GM19328 (cell line): ENCODE measurements around the gene WNT3.

ENCODE experiments used
- ATAC-seq: cut with Tn5 transposase; IDR thresholded peaks from one replicate; pipeline ENCODE4 v1.9.1; 2021; ENCODE audit warnings: mild to moderate bottlenecking, moderate library complexity; ENCODE audit not compliant: unreplicated experiment

Gene WNT3

DNA sequence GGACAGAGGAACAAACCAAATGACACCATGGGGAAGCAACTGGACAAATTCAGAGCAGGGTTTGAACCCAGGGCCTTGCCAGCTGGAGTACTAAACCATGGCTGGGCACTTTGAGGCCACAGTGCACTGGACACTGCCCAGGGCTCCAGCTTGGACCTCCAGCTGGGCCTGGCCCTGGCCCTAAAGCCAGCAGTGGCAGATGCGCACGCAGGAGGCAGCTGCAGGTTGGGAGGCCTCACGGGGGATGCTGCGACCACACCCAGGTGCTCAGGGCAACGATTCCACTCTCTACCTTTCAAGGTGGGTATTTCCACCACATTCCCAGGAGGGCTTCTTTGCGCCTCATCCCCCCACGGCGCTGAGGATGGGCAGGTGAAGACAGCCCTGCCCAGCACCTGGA lies 28.9 kb downstream of the WNT3 start:
- ATAC-seq, result no peak

DNA sequence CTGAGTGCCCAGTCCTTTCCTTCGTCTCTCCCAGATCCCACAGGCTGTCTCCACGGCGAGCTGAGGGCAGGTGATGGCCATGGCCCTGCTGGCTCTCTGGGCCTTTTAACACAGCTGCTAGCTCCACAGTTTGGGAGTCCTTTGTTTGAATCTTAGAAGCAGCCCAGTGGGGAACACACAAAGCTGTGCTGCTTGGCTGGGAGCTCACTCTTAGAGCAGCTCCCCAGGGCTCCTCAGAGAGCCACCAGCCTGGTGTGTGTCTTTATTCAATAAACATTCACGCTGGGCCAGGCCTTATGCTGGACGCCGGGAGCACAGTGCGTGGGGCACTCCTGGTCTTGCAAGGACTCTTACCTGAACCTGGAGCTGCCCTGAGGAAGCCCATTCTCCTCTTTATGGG lies 29.7 kb downstream of the WNT3 start:
- ATAC-seq, result no peak

DNA sequence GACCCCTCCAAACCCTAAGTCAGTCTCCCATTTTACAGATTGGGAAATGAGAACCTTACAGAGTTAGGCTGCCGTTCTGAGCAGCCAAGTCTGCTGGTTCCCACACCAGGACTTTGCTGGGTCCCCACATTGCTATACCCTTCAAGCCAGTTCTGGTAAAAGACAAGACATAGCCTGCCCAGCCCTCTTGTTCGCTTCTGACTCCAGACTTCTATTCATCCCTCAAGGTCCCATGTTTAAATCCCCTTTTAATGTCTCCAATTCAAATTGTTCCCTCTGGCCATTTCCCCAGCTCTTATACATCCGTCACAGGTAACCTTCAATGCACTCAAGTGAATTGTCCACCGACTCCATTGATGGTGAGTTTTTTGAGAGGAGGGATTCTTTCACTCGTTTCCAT lies 30.2 kb downstream of the WNT3 start:
- ATAC-seq, result no peak

DNA sequence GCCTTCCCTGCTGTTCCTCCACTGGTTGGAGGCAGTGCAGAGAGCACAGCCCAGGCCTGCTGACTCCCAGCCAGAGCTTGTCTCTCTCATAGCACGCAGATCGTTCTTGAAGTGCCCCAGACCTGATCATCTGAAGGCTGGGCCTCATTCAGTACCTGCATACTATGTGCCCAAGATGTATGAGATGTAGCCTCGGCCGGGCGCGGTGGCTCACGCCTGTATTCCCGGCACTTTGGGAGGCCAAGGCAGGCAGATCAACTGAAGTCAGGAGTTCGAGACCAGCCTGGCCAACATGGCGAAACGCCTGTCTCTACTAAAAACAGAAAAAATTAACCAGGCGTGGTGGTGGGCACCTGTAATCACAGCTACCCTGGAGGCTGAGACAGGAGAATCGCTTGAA lies 31.0 kb downstream of the WNT3 start:
- no peak for ATAC-seq

DNA sequence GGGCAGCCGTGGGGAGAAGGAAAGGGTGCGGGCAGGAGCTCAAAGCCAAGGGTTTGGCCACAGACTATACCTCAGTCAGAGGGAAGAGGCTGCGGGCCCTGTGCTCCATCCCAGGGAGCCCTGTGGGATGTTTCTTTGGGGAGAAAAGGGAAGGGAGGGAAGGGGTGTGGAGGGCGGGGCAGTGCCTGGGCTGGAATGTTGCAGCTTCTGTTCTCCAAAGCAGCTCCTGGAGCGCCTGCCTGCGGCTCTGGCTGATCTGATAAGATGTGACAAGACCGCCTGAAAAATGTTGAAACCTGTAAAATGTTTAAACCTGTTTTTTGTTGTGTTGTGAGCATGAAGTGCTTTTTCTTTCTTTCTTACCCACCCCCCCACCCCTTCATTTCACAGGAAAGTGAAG lies 32.8 kb downstream of the WNT3 start:
- no peak for ATAC-seq

DNA sequence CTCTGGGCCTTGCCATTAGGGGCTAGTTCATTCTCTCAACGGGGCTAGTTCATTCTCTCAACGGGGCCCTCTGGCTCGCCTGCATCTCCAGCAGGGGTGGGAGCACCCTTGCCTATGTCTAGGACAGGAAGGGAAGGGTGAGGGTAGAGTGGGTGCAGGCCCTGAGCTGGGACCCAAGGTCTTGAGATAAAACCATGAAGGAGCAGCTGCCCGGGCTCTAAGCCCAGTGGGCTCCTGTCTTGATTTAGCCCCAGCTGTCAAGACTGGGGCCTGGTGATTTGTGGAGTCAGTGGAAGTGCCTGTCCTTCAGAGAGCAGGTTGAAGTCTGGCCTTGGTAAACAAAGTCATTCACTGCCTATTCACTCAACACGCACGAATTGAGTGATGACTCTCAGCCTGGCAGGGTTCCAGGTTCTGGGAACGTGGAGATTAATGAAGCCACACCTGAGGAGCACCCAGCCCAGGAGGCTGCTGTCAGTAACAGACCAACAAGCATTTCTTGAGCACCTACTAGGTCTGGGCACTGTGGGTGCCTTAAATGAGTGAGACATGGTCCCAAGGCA lies 35.4 kb downstream of the WNT3 start:
- no peak for ATAC-seq

DNA sequence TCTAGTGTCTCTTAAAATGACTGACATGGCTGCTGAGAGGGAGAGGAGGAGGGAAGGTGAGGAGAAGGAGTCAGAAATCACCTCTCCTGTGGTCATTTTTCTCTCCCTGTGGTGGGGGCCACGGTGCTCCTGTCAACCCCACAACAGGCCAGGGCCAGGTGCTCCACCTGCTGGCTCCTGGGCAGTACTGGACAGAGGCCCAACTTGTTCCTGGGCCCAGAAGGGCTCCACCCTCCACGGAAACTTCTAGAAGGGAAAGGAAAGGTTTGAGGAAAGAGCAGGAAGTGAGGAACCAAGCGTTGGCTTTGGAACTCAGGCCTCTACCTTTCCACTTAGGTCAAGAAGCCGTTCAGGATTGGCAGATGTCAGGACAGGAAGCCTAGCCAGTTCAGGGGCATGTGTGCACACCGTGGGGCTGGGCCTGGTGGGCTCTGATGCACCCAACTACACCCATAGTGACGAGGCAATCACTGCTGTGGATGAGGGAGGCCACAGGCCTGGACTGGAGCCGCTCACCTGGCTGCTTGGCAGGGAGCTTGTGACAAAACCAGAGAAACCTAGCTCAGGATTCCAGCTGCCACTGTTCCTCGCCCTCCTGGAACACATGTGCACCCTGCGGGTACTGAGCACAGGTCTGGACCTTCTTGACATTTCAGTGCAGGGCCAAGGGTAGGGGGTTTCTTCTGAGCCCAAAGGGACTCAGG lies 36.1 kb downstream of the WNT3 start:
- ATAC-seq, result no peak

DNA sequence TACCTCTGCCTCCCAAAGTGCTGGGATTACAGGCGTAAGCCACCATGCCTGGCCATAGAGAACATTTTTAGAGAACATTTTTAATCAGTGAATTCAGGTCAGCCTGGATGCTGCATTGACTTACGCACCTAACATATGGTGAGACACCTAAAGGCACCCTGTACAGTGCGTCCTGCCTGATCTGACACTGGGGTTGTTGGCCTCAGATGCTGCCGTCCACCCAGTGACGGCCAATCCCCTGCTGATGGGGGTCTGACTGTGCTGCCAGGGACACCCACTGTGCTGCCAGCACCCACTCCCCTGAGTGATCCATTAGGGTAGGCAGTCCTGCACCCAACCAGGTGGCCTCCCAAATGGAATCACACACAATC lies 38.5 kb downstream of the WNT3 start:
- no peak for ATAC-seq

DNA sequence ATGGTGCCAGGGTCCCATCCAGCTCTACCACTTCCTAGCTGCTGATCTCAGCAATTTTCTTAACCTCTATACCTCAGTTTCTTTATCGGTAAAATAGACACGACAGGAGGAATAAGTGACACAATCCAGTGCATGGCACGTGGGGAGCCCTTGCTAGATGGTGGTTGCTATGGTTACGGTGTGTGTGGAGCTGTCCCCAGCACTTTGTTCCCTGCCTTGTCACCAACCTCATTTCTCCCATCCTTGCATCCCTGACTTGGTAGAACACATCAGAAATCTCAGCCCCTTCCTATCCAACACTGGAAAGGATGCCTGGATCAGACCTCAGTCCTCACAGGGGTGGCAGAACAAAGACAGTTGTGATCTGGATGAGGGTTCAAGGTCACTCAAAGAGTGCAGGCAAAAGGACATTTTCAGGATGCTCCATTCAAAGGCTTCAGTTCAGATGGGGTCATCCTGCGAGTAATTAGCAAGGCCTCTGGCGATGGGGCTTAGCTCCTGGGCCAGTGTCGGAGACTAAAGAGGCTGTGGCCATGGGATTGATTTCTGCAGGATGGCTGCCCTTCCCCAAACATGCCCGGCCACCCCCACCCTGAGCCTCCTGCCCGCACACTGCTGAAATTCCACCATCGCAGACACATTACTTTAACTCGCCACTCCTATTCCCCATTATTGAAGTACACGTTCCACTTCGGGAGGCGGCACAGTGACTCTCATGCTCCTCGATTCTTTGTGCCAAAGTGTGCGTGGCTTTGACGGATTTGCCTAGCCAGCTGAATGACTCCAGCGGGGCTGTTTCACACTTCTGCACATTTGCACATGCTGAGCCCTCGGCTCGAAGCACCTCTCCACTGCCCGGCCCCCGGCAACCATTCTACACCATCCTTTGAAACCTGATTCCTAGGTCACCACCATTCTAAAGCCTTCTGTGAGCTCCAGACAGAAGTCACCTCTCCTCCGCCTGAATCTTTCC lies 40.3 kb downstream of the WNT3 start:
- ATAC-seq, result no peak

DNA sequence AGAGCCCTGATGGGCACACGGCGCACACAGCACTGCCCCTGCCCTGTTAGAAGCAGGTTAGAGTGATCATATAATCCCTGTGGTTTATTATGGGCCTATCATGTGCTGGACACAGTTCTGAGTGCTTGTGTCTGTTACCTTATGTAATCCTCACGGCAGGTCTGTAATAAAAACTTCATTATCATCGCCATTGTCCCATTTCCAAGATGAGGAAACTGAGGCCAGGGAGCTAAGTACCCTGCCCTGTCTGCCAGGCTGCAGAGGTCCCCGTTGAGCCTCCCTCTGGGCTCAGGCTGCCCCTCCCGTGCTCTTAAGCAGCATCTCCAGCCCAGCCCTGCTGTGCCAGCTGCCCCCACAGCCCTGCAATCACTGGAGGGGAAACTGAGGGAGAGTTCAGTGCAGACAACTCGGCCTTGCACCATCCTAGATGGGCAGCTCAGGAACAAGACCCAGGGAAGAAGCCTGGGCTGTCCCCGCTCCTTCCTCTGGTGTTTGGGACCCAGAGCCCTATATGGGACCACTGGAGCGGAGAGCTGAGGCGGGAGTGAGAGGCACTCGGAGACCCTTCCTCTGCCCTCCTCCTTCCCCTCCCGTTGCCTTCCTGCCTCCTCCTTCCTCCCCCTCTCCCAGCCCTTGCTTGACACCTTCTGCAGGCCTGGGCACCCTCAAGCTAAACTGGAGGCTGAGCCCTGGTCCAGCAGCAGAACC lies 42.0 kb downstream of the WNT3 start:
- no peak for ATAC-seq

DNA sequence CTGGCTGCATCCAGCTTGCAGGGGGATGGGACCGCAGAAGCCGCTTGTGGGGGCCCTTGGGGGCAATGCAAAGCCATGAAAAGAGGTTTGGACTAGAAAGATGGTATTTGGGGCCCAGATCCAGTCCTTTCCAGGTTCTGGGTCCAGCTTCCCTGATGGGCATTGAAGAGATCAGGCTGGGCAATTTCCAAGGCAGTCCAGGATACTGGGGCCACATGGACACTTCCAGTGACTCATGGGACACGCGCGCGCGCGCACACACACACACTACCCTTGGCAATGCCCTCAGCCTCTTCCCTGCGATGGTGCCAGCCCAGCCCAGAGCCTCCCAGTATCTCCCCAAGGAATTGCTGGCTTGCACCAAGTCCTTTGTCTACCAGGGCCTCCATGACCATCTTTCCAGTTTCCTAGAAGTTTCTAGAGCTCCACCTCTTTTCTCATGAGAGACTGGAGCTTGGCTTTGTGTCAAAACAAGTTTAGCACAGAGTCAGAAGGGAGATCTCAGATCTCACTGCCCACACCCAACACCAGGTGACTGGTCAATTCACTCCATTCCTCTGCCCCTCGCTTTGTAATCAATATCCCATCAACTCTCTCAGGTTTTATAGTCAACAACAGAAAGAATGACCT lies 44.3 kb downstream of the WNT3 start:
- ATAC-seq, result no peak

DNA sequence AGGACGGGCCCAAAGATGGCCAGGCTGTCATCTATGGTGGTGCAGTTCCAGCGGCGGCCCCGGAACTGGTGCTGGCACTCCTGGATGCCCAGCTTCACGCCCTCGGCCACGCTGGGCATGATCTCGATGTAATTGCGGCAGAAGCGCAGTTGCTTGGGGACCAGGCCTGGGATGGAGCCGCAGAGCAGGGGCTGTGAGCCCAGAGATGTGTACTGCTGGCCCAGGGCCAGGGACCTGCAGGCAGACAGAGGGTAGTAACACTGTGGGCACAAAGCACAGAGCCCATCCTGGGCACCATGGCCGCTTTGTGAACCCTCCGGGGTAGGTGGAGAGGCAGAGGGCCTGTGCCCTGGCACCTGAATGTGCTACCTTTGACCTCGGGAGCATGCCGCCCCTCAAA lies 44.8 kb downstream of the WNT3 start:
- no peak for ATAC-seq

DNA sequence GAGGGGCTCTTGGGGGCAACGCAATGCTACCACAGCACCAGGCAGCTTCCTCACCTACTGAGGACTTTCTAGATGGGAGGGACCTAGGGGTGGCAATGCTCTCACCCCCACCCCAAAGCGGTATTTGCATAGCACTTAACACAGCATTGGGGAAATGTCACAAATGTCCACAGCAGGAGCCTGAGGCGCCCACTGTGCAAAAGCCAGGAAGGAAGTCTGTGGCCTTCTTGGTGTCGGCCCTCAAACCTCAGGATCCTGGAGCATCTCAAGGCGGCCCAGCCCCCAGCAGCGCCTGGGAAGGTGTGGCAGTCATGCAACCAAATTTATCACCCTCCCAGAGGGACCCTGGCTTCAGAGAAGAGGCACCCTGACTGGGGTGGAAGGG lies 45.3 kb downstream of the WNT3 start:
- ATAC-seq, result no peak

DNA sequence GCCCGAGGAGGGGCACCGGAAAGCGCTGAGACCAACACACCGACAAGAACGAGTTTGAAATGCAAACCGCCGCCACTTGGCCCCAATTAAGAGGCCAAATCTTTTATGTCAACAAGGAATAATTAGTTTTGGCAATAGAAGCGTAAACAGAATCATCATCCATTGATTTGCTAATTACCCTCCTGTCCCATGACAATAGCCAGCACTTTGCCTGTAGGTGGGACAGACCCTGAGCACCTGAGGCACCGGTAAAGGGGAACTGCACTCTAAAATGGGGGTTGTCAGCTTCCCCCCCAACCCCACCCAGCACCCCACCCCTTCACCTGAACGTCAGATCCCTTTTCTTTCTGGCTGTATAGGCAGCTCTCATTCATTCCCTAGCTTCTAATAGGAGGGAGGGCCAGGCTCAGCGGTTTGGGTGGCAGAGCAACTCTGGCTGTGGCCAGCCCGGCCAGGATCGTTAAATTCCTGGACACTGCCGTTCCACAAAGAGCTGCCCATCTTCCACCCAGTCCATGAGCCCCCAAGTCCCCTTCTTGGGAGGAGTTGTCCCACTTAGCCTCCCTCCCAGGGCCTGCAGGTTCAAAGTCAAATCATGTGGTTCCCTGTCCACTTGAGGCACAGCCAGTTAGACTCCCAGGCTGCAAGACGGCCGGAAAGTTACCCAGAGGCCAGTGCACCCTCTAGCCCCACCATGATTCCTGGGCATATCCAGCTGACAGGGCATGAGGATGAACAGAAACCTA lies 45.8 kb downstream of the WNT3 start:
- ATAC-seq, result no peak

DNA sequence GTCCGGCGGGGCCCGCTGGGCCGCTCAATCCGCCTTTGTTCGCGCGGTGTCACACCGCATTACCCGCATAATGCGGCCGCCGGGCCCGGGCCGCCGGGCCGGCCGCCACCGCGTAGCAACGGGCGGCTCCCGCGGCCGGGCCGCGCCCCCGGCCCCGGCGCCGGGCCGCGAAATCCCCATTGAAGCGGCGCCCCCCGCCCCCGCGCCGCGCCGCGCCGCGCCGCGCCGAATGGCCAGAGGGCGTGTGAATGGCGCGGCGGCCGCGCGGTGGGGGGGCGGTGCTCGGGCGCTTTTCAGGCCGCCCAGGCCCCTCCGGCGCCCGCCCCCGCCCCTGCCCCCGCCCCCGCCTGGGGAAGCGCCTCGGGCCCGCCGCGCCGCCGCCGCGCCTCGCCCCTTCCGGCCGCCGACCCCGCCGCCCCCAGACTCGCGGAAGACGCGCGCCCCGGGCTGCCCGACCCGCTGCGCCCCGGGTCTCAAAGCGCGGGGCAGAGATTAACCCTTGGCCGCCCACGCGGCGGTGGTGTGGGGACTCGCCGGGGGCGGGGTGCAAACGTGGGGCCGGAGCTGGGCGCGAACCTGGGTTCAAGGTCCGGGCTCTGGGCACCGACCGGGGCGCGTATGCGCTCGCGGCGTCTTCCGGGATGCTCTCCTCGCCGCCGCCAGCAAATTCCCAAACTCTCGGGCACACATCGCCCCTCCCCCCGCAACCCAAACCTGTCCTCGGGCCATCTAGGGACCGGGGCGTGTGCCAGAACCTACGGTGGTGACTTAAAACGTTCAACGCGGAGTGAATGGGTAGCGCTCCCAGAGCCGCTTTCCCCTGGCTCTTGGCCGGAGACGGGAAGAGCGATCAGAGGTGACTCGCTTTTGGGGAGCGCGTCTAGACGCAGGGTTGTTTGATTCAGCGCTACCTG lies 46.7 kb downstream of the WNT3 start:
- no peak for ATAC-seq

DNA sequence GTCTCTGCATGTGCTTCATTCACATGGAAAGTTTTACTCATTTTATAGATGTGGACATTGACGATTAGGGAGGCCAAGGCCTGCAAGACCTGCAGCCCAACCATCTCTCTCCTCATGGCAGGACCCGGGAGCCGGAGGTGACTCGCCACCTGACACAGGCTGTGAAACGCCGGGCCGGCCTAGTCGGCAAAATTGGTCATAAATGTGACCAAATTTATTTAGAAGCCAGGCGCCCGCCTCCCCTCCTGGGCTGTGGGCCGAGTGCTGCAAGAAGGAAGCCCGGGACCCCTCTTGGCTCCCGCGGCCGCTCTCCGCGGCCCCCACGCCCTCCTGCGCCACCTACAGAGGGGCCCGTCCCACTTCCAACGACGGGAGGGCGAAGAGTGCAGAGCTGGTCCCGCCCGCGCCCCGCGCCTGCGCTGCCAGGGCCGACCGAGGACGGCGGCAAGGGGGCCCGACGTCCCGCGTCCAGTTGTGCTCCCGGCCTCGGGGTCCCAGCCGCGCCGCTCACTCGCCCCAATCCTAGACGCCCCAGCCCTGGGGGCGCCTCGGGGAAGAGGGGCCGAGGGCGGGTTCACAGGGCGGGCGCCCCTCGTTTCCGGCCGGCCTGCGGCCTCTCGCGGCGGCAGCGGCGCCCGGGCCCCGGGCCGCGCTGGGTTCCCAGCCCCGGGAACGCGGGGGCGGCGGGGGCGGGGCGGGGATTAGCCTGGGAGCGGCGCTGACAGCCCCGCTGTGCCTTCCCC lies 47.5 kb downstream of the WNT3 start:
- no peak for ATAC-seq

DNA sequence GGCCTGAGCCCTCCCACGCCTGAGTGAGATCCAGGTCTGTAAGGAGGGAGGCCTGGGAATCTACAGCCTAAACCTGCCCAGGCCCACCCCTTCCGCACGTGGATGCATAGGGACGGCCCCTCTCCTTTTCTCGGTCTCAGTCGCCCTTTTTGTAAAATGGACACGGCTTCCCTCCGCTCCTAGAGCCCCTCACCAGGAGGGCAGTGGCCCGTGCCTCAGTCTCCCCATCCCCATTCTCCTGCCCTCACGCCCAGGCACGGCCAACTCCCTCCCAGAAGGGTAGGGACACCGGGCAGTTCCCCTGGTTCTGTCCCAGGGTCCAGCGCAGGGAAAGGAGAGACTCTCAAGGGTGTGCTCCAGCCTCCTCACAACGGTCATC lies 48.1 kb downstream of the WNT3 start:
- no peak for ATAC-seq
